Loucy (cell line): ENCODE measurements around the gene MINDY3.

ENCODE experiments used
- CTCF ChIP-seq: fragments of 200-600 bp; sonication (generic); conservative IDR thresholded peaks from 2 replicates; pipeline ENCODE4 v1.5.1; 2014; ENCODE audit warnings: mild to moderate bottlenecking, antibody characterized with exemption, low read length
- EZH2phosphoT487 ChIP-seq: fragments of 200-600 bp; IDR thresholded peaks from 2 replicates; pipeline ENCODE4 v1.6.1; 2018; ENCODE audit warnings: antibody characterized with exemption, mild to moderate bottlenecking, moderate library complexity, borderline replicate concordance

- TF ChIP-seq CTCF = no peak
- no peak for TF ChIP-seq EZH2phosphoT487
Observed at GRCh38 chr10:15795036-15795792, 65.1 kb downstream of the MINDY3 start.
